ENCODE results near the gene MED15.
"Not testable (repeated sequence)": the region's sequence is repeated elsewhere in the genome, so short reads cannot be mapped to it uniquely, and the experiment has no call there.

Gene MED15

GRCh38 chr22:20507253-20508066, at the start of gene MED15:
Gene MED15, plus strand, starts transcription at chr22:20507610. Its CDS starts 69 bp downstream, at chr22:20507679.
- peak; percentile 82 to 89 for DNase-seq

DNA sequence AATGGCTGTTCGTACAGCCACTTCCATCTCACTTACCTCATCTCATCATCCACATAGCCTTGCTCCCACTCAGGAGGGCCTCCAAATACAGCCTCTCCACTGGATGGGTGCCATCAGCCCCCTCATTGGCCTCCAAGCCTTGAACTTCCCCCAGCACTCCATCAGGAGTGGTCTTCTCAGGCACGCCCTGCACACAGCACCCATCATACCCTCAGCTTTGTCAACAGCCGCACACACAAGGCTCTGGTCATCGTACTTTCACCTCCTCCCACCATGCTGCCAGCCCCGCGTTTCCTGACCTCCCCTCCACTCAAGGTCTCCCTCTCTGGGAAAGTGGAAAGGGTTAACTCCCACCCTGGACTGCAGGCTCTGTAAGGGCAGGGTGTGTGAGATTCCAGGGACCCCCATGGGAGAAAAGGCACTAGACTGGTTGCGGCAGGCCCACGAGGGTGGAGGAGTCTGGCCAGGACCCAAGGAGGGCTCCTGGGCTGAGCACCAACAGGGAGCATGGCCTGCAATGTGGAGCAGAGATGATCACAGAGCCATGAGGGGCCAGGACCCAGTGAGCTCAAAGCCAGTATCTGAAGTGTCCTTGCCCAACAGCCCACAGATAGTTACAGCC, 48.8 kb upstream of the MED15 start:
- DNase-seq, result no peak

GRCh38 chr22:20459152-20459542, 48.3 kb upstream of the MED15 start:
- DNase-seq, result no peak

DNA sequence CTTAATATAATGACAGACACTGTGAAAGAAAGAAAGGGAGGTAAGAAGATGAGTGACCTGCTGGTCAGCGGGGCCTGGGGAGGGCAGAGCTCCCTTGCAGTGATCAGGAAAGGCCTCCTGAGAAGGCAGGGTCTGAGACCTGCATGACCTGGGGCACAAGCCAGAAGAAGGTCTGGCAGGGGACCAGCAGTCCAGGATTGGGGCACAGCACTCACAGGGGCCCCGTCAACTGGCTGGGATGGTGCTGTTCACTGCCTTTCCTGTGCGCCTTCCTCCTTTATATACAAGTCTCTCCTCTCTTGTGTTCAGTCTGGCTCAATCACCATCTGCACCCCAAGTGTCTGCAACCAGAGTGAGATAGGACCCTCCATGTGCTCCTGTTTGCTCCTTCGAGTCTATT, 47.5 kb upstream of the MED15 start:
- no peak for DNase-seq

DNA sequence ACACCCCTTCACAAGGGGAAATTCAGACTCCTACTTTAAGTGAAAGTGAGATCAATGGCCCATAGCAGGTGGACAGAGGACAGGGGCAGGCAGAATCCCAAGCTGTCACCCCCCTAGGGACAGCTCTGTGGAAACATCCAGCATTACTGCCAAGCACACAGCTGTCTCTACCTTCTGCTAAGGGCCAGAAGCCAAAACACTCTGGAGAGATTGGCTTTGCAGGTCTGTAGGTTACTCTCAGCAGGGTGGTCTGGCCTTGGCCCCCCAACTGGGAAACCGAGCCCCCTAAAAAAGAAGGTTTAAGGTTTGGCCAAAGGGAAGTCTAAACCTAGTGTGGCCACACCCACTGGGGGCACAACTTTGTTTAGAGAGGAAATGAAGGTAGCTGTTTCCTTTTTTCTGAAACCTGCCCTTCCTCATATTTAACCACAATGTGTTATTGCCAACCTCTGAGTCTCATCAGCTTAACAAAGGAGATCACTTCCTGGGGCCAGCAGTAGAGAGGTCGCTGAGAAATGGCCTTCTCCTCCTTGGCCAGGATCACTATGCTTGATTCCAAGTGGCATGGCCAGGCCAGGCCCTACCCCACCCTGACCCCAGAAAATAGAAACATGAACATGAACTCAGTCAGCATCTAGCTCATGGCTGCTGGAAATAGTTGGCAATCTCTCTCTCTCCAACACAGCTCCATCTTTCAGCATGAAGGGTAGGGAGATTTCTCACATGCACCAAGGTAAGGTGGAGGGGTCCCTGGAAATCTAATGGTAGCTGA, 43.9 kb upstream of the MED15 start:
- DNase-seq, result peak; percentile 67 to 85

DNA sequence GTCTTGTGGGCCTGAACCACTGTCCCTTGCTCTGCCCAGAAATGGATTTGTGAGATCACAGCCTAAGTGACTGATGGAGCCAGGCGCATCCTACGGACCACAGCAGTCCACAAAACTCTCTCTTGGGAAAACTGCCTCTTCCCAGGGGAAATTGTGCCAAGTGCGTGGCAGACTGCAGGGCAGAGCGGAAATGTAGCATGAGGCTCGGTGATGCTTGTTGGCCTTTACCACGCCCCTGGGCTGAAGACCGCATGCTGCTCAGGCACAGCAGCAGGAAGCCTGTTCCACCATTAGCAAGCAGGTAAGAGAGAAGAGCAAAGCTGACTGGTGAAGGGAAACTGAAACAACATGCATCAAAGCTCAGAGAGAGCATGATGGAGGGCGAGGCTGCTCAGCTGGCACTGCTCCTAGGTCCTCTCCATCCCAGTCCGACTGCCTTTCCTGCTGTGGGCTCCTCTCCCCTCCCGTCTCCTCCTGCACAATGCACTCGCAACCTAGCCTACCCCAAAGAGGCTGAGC, 43.3 kb upstream of the MED15 start:
- no peak for DNase-seq

GRCh38 chr22:20464912-20465758, 42.3 kb upstream of the MED15 start:
- no peak for DNase-seq

GRCh38 chr22:20465759-20466077, 41.7 kb upstream of the MED15 start:
- no peak for DNase-seq

- DNase-seq, result no peak
Observed at GRCh38 chr22:20466659-20467379, 40.6 kb upstream of the MED15 start.

DNA sequence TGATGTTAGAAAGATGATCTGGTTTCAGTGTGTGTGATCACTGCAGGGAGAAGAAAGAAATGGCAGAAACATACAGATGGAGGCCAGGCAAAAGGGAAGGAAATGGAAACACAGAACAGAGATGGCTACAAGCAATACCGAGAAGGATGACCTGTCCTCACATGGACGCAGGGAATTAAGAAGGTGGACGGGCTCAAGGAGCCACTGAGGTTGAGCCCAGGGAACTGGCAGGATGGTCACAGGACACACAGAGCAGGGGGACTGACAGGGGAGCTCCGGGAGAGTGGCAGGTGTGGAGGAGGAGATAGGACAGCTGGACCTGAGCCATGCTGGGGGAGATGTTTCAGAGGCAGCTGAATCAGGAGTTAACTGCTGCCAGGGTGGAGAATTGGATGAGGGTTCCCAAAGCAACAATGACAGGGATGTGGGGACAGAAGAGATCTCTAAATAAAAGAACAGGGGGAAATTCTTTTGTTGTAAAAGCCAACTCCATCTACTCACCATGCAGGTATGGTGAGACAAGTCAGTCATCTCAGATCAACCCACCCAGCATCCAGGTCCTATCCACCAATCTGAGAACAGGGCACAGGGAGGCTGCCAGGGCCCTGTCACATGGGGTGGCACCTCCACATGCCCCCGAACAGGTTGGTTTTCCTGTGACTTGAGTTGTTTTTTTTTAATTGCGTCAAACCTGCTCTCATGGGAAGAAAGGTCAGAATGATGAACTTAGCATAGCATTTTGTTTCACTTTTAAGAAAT, 38.1 kb upstream of the MED15 start:
- peak in 1 of 2 experiments; percentile 20 for DNase-seq

- DNase-seq, result not testable (repeated sequence)
Observed at GRCh38 chr22:20470525-20470924, 36.9 kb upstream of the MED15 start.

- no peak for DNase-seq
Observed at GRCh38 chr22:20471126-20471833, 36.1 kb upstream of the MED15 start.

- DNase-seq, result no peak
Observed at GRCh38 chr22:20472629-20473442, 34.6 kb upstream of the MED15 start.

GRCh38 chr22:20475115-20475436, 32.3 kb upstream of the MED15 start:
- DNase-seq, result no peak

GRCh38 chr22:20475569-20475968, 31.8 kb upstream of the MED15 start:
- DNase-seq, result not testable (repeated sequence)

DNA sequence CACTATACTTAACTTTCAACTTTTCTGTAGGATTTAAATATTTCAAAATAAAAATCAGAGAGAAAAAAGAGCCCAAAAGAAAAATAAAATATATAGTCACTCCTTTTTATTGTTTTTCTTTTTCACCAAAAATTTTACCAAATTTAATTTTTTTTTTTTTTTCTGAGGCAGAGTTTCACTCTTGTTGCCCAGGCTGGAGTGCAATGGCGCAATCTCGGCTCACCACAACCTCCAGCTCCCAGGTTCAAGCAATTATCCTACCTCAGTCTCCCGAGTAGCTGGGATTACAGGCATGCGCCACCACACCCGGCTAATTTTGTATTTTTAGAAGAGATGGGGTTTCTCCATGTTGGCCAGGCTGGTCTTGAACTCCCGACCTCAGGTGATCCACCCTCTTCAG, 29.4 kb upstream of the MED15 start:
- not testable (repeated sequence) for DNase-seq

GRCh38 chr22:20479612-20480196, 27.7 kb upstream of the MED15 start:
- DNase-seq, result no peak

DNA sequence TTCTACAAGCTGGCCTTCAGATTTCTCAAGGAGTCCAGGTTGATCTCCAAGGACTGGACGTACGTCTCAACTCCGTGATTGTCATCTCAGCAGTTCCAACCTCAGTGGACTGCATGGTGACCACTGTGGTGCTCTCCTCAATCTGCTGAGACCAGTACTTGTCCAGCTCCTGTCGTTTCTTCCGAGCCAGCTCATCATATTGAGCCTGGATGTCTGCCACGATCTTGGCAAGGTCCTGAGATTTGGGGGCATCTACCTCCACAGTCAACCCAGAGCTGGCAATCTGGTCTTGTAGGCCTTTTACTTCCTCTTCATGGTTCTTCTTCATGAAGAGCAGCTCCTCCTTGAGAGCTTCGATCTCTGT, 24.3 kb upstream of the MED15 start:
- not testable (repeated sequence) for DNase-seq

- no peak for DNase-seq
Observed at GRCh38 chr22:20483771-20484170, 23.6 kb upstream of the MED15 start.
